Fibroblast of skin of abdomen (primary cell): ENCODE measurements around the gene TRAK1. TPM values are rescaled to one million over a fixed set of nuclear protein-coding genes. Genes with fewer than 3 reads are reported as not detected.
"Not testable (repeated sequence)": the region's sequence is repeated elsewhere in the genome, so short reads cannot be mapped to it uniquely, and the experiment has no call there.

ENCODE experiments used
- DNase-seq: peaks from one replicate; pipeline ENCODE4 v3.0.0-alpha.2; 2013
- polyA plus RNA-seq, 2 experiments: library from polyadenylated mRNA; unstranded; fragments of 120-200 nt; gene quantifications; one replicate each; pipeline ENCODE4 v1.2.1, GENCODE V29; 2013; ENCODE audit not compliant: insufficient read length in 2 of 2

TRAK1 gene, protein sequence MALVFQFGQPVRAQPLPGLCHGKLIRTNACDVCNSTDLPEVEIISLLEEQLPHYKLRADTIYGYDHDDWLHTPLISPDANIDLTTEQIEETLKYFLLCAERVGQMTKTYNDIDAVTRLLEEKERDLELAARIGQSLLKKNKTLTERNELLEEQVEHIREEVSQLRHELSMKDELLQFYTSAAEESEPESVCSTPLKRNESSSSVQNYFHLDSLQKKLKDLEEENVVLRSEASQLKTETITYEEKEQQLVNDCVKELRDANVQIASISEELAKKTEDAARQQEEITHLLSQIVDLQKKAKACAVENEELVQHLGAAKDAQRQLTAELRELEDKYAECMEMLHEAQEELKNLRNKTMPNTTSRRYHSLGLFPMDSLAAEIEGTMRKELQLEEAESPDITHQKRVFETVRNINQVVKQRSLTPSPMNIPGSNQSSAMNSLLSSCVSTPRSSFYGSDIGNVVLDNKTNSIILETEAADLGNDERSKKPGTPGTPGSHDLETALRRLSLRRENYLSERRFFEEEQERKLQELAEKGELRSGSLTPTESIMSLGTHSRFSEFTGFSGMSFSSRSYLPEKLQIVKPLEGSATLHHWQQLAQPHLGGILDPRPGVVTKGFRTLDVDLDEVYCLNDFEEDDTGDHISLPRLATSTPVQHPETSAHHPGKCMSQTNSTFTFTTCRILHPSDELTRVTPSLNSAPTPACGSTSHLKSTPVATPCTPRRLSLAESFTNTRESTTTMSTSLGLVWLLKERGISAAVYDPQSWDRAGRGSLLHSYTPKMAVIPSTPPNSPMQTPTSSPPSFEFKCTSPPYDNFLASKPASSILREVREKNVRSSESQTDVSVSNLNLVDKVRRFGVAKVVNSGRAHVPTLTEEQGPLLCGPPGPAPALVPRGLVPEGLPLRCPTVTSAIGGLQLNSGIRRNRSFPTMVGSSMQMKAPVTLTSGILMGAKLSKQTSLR
- polyA plus RNA-seq (2013, experiment 1 of 2; ENCODE audit: insufficient read length) = 28.8 TPM
- 28.0 TPM for polyA plus RNA-seq (2013, experiment 2 of 2; ENCODE audit: insufficient read length)

DNA sequence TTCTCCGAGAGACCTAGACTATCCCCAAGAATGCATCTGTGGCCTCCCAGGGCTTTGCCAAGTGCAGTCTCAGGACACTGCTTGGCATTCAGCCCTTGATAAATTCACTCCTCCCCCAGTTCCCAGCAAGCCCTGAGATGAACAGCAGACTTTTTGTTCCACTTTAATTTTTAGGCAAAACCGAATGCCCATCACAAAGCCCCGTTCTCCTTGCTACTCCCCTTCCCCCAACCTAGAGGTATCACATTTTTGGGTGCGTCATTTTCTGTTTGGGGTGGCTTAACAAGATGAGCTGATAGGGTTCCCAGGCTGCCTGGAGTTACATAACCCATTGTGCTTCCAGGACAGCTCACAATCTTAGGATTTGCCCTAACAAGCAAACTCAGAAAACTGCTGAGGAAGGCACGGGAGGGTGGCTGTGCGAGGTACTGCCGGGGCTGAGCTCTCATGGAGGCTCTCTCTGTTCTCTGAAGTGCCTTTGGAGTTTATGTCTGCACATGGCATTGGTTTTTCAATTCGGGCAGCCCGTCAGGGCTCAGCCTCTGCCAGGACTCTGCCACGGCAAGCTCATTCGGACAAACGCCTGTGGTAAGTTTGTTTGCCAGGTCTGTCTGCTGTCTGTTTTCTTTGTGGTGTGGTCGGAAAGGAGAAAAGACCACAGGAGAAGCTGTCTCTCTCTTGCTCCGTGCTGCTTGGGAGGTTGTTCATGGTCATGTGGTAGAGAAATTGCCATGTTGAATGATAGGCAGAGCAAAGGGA lies at the start of gene TRAK1:
TRAK1 (plus strand) TSS at position 385 of the 759 bp plus-strand sequence; CDS start at position 498, 113 bp downstream.
- DNase-seq = peak; percentile 49

DNA sequence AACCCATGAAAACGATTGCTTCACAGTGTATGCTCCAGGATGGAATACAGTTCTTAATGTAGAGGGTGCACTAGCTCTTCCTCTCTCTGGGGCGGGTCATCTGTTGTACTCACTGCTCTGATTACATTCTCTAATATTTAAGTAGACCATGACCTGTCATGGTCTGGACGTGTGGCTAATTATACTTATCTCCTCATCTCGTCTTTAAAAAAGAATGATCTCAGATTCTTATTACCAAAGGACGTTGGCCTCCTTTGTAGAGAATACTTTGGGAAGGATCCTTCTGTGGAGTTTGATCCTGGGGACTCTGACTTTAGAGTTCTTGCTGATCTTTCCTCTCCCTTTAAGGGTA lies 48.4 kb upstream of the TRAK1 start:
- no peak for DNase-seq

DNA sequence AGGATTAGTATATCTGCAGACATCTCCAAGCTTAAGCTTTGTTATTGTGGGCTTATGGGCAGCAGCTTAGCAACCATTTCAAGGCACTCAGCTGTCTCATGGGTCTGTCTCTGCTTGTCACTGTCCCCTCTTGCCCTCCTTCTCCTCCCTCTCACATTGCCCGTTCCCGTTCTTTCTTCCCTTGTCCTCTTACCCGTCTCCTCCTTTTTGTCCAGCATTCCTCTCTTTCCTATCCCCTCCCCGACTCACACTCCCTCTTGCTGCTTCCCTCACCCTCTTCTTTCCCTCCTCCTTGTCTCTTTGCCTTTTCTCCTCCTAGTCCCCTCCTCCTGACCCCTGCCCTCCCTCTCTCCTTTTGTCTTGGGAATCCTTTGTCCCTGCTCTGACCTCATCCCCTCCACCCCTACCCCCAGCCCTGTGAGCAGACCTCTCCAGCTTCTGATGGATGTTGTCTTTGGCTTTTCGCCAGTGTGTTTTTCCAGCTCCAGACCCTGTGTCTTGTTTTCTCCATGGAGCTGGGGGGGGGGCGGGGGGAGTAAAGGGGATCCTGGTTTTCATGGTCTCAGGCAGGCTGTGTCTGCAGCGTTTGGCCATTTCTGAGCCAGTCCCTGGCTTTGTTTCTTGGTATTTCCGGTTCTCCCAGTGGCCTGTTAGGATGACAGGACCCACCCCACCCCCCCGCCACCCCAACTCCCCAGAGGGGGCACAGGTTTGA lies 47.9 kb upstream of the TRAK1 start:
- DNase-seq = peak; percentile 66

DNA sequence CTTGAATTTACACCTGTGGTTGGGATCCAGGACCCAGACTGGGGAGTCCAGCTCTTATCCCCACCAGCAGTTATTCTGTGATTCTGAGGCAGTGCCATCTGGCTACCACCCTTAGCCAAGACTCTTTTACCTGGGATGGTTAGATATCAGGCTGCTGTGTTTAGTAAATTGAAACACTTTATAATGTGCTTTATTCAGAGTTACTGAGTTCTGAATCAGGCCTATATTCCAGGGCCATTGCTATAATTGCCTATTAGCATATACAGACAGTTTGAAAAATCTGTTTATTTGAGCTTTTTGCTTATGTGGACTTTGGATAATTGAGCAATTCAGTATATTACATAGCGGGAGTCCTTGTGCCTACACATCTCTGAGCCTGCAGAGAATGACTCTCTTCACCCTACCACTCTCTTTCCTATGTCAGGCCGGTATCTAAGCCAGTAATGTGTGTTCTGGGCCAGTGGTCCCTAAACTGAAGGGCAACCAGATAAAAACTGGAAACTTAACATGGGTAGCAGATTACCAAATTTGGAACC lies 45.4 kb upstream of the TRAK1 start:
- no peak for DNase-seq

DNA sequence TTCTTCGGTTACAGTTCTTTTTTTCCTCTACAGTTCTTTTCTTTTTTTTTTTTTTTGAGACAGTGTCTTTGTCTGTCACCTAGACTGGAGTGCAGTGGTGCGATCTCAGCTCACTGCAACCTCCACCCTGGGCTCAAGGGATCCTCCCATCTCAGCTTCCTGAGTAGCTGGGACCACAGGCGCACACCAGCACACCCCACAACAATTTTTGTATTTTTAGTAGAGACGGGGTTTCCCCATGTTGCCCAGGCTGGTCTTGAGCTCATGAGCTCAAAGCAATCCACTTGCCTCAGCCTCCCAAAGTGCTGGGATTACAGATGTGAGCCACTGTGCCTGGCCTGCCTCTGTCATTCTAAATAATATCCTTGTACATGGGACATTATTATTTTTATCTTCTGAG lies 42.6 kb upstream of the TRAK1 start:
- DNase-seq = not testable (repeated sequence)

DNA sequence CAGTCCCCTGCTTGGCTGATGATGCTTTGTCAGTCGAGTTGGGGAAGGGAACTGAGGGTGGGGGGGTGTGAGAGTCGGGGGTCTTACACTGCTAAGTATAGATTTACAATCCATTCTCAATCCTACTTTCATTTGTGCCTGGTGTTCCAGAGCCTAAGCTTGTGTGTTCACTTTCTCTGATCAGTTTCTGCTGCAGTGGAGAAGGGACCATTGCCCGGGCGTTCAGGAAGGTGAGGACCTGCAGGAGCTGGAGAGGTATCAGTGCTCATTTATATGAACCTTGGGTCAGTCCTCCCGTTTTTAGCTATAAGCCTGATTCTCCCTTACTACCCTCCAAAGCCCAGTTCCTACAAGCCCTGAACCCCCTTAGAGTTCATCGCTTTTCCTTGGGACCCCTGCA lies 41.0 kb upstream of the TRAK1 start:
- DNase-seq = no peak

DNA sequence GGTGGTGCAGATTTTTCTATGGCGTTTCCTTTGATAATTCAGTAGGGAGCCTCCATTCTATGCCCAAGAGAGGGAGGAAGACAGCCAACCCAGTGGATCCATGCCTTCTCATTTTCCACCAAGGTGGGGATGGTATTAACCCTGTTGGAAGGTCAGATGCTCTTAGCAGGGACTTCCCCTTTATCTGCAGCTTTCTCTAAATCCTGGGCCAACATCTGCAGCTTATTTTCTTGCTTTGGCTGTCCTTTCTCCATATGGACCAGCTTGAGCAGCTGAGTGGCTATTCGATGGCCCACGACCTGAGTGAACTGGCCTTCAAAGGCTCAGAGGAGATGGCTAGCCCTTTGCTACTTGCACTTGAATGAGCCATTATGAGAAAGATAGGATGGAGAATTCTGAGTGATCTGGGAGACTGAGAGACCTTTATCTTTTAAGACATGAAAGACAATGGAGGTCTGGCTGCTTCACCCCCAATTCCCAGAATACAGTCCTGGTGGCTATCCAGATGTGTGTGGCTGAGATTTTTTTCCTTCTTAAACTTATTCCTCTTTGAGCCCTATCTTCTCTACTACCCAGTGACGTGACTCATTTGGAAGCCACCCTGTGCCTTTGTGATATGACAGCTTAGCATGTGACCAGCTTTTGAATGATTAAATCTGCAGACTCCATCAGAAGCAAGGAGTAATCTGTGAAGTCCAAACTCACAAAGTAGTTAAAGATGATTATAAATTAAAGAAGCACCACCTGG lies 39.6 kb upstream of the TRAK1 start:
- no peak for DNase-seq

DNA sequence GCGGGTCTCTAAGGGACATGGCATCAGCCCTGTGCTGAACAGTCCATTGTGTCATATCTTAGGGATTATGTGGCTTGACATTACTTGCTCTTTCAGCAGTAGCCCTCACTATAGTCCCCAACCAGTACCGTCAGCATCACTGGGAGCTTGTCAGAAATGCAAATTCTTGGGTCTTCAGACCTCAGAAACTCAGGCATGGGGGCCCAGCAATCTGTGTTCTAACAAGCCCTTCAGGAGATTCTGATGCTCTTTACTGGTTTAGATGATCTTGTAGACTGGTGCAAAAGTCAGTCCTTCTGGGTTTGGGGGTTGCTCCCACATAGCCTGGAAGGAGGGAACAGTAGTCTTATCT lies 39.0 kb upstream of the TRAK1 start:
- no peak for DNase-seq

DNA sequence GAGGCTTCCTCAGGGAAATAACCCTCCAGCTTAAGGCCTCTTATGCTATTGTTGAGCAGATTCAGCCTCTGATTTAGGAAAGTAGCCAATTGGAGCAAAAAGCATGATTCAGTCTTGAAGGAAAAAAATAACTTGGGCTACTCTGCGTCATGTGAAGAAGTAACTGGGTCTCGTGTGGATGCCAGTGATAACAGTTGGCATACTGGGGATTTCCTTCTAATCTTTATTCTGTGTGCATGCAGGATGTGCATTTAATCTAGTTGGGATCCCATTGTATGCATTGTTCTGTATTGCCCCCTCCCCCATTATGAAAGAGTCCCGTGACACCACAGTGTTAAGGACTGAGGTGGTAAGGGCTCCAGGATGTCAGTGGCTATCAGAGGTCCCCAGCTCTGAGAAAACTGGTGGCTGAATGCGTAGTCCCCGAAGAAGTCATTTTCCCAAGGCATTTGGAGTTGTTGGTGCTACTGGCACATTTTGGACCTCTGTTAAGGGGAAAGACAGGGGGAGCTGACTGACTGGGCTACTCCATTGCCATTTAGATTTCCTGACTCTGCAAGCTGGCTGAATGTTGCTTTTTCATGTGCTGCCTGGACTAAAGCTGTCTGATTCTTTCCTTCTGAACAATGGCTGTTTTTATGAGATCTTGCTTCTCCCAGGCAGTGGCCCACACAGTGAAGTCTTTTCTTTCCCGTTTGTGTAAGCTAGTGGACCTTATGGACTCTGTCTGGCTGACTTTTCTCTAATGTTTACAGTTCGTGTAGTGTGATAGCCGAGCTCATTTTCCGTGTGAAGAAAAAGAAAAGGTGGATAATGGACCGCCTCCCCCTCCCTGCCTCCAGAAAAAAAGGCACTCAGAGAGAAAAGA lies 38.4 kb upstream of the TRAK1 start:
- peak; percentile 48 for DNase-seq

DNA sequence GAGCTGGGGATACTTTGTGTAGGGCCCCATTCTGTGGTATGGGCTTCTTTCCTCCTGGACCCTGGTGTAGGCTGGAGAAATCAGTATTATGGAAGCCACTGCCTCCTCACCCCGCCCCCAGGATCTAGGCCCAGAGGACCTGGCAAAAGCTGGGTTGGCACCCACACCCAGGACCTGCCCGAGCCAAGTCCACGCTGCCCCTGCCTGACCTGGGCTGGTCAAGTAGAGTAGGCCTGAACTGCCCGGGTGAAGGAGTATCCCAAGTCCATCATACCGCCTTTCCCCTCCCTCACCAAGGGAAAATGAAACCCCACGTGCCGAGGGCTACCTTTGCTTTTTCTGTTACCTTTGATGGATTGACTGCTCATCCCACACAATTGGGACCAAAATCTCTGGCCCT lies 37.7 kb upstream of the TRAK1 start:
- DNase-seq = no peak

DNA sequence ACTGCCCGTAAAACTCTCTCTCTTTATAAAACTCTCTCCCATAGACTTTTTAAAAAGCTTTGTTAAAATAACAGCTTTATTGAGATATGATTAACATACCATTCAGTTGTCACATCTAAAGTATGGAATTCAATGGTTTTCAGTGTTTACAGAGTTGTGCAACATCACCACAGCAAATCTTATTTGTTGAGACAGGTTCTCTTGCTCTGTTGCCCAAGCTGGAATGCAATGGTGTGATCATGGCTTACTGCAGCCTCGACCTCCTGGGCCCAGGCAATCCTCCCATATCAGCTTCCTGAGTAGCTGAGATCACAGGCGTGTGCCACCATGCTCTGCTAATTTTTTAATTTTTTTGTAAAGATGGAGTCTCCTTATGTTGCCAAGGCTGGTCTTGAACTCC lies 35.9 kb upstream of the TRAK1 start:
- peak; percentile 77 for DNase-seq

DNA sequence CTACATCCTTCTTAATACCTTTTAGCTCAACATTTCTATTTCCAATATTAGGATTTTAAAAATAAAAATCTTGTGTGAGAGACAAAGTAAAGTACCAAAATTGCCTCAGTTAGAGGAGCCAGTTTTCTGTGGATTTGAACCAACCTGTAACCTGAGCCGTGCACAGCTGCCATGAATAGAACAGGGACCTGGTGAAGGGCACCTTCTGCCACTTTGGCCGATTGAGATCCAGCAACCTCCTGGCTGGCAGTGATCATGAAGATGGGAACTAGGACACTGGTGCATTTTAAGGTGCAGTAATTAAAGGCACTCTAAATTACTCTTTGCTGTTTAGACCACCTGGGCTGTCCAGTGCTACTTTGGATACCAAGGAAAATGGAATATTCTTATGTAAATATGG lies 34.3 kb upstream of the TRAK1 start:
- DNase-seq = no peak

DNA sequence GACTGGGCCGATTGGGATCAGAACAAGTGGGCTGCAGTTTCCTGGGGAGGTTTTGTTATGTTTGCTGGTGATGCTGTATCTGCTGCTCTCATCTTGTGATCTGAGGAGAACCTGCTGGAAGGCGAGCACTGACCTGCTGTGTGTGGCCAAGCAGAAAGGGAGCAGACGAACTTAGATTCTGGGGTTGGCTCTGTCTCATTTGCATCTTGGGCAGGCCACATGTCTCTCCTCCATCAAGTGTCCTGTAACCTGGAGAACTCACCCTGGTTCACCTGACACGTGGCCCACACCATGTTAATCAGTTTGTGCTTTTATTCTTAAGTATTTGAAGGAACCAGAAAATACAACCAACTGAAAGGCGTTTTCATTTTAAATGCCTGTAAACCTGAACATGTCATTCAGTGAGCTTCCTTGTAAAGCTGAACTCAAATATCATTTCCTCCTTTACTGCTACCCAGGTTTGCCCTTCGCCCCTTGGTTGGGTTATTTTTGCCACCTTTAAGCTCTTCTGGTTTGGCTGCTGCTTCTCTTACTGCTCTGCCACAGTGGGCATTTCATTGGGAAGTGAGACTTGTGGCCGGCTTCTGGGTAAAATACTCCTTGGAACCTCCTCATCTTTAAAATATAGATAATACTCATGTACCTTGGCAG lies 33.5 kb upstream of the TRAK1 start:
- DNase-seq = no peak

DNA sequence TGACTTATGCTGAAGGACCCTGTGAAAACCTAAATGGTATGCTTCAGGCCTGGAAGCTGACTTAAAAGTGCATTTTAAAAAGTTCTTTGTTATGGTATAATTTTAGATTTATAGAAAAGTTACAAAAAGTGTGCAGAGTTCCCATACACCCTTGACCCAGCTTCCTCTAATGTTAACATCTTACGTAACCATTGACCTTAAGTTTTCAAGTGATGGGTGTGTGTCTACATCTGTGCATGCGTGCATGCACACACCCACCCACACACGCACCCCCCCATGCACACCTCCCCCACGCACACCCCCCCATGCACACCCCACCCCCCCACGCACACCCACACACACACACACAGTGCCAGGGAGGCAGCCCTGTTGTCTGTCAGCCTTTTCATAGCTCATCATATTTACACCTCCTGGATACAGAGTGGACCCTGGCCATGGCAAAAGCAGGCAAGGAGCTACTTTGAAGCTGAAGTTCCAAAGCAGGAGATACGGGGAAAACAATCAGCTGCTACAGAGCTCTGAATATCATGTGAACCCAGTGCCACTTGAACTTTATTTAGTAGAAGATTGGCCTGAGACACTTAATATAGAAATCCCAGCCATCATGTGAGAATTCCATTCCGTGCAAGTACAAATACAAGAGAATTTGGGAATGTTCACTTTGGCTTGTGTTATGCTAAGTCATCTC lies 30.0 kb upstream of the TRAK1 start:
- DNase-seq = no peak

DNA sequence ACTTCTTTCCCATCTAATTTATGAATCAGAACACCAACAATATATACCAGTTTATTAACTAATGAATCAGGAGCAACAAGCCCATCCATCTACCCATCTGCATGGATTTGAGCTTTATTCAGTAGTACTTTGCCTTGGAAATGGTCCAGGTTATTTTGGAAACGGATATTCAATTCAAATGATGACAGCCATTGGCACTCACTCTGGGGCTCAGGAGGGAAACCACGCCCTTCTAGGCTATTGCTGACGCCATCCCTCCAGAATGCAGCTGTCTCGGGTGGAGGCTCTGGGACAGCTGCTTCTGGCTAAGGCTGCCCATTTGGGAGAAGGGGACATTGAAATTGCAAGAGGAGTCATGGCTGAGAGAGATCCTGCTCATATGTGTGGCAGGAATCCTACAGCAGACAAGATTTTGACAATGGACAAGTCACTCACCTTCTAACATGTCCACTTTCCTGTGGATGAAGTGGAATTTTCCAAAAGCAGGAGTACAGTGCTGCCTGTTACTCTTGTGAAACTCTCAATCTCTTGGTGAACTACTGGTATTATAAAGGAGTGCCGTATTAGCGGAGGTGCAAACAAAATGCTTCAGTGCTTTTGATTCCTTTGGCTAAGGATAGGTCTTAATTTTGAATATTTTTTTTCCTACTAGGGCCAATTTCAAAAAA lies 29.3 kb upstream of the TRAK1 start:
- peak; percentile 95 for DNase-seq

DNA sequence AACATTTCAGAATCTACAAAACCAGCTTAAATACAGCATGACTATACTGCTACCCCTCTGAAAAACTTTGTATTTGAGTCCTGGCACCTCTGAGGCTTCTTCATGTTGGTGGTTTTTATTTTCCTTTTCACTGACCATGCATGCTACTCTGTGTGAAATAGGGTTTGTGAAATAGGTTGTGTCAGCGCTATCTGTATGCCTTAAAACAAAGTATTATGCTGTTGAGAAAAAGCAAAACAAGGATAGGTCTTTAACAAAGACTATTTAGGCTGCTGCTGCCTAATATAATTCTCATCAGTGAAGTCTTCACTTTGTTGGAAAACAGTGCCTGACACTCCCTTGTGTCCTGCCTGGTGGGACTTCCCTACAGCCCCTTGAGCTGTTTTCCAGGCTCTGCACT lies 28.7 kb upstream of the TRAK1 start:
- DNase-seq = no peak

DNA sequence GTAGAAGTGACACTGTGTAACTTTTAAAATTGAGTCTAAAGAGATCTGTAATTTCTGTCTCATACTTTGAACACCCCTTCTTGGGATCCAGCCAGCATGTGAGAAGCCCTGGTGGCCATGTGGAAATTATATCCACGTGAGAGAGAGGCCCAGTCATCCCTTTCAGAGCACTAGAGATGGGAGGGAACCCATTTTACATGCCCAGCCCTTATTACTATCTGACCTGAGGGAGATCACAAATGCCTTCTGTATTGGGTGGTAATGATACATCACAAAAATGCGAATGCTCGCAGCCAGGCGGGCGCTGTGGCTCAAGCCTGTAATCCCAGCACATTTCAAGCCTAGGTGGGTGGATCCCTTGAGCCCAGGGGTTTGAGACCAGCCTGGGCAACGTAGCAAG lies 27.3 kb upstream of the TRAK1 start:
- peak; percentile 93 for DNase-seq

DNA sequence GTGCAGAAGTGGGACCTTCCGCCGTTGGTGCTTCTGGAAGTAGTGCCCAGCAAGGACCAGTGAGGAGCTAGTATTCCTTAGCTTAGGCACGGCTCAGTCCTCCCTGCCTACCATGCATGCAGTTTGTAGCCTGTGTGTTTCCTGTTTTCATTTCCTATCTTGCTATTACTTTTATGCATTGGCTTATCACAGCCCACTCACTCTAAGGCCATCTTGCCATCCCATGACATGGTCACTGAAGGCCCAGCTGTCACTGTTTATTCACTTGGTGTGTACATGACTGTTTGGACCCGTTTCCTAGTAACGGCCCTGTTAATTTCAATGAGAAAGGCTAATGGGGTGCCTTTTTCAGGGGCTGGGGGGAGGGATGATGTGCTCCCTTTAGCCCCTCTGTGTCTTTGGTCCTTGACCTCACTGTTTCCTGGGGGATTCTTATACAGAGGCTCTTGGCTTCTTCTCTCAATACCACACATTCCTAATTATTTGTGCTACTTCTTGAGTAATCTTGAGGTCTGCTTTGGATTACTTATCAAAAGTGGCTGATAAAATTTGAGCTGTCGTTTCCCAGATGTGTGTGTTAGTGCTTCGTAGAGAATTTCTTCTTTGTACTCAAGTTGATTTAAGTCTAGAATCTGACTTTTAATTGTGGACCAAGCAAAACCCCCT lies 24.5 kb upstream of the TRAK1 start:
- DNase-seq = peak; percentile 83
